ENCODE measurements around the gene ABCA12.

DNA sequence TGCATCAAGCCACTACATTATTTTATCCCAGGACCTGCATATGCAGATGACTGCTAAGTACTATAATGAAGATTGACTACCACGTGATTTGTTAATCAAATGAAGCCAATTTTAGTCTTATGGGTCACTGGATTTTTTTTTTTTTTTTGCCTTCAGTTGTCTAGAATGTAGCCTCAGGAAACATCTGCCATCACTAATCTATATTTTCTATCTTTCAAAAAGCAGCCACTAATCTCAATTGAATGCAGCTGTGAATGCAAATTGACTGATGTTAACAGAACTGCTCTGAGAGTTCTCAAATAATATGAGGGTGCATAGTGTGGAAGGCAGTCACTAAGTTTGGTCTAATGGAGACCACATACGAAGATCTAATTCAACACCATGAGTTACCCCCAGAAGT lies 106.3 kb downstream of the ABCA12 start:
- no peak for TF ChIP-seq CTCF (IDR thresholded peaks at IDR 0.05)
- TF ChIP-seq POLR2A (IDR thresholded peaks at IDR 0.05): no peak

All from lower leg skin (tissue), 3 donors.